Activated CD8-positive, alpha-beta memory T cell treated with anti-CD3 and anti-CD28 coated beads for 36 hours (primary cell): Measurements from ENCODE around the gene PCDH17. TPM values are rescaled to one million over a fixed set of nuclear protein-coding genes. Genes with fewer than 3 reads are reported as not detected.

ENCODE experiments used
- CTCF ChIA-PET: fragments of 350-600 bp; sonication (Branson Sonifier 250); formaldehyde crosslinking; loops from one replicate; lab custom pipeline; 2021; ENCODE audit warnings: antibody characterized with exemption; lab: Charles Lee
- POLR2A ChIA-PET: fragments of 350-600 bp; sonication (Branson Sonifier 250); formaldehyde crosslinking; loops from one replicate; lab custom pipeline; 2021; ENCODE audit warnings: antibody characterized with exemption; lab: Charles Lee
- total RNA-seq, 2 experiments: library from RNA; stranded (reverse); gene quantifications; one replicate each; pipeline ENCODE4 v1.2.3, GENCODE V29; 2021

The PCDH17 gene
- total RNA-seq, 2 experiments from 2014 or later: not detected

DNA sequence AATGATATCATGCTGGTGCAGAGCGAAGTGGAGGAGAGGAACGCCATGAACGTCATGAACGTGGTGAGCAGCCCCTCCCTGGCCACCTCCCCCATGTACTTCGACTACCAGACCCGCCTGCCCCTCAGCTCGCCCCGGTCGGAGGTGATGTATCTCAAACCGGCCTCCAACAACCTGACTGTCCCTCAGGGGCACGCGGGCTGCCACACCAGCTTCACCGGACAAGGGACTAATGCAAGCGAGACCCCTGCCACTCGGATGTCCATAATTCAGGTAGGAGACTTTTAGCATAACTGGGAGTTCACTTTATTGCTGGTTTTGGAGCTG lies 3.3 kb downstream of the PCDH17 start:
- CTCF ChIA-PET: no interaction called here
- POLR2A ChIA-PET: no interaction called here

DNA sequence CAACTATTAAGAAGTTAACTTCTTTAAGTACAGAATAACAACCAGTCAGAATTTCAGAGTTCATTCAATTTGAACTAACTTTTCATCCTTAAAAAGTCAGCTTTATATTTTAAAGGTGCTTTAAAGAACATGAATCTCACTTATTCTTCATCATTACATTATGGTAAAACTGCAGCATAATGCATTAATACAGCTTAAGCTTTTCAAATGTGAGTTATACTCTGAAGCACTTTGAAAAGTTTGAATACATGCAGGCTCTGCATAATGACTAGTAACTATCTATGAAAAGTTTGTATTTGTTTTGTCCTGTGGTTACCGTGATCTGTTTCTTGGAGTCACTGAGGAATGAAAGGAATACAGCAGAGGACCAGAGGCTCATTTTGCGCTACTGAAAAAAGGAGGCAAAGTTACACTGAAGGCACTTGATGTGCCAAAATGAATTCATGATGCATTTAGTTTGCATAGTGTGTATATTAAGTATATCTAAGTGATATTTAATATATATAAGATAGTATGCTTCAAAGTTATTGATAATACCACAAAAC lies 4.1 kb downstream of the PCDH17 start:
- POLR2A ChIA-PET: no interaction called here
- CTCF ChIA-PET: no interaction called here

DNA sequence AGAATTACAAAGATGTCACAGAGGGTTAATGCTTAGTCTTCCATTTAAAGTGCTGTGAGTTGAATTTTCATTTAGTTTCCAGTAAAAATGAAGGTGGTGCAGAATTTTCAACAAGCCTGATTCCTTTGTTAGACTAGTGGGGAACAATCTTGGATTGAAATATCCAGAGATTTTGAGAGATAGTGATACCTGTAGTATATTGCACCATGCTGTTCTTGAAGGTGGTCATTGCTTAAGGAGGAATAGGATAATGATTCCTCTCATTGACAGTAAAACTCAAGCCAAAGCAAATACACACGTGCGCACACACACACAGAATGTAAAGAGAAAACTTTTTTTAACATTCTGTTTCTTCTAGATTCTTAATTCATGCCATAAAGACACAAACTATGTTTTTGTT lies 5.3 kb downstream of the PCDH17 start:
- ChIA-PET CTCF (no interaction called here), POLR2A (no interaction called here)

DNA sequence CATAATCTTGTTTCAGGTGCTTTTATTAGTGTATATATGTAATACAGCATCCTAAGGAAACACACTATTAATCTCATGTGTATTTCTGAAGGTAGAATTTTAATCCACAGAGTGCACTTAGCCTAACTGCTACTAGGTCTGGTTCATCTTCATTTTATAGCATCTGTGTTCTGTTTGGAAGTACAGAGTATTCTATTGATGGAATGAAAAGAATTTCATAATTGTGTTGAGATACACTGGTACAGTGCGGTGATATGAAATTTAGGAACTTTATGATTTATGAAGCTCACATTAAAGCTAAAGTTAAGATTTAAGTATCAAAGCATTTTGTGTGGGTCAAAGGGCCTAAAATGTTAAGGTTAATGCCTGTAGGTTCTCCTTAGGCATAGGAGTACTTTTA lies 6.0 kb downstream of the PCDH17 start:
- ChIA-PET CTCF (no interaction called here), POLR2A (no interaction called here)

DNA sequence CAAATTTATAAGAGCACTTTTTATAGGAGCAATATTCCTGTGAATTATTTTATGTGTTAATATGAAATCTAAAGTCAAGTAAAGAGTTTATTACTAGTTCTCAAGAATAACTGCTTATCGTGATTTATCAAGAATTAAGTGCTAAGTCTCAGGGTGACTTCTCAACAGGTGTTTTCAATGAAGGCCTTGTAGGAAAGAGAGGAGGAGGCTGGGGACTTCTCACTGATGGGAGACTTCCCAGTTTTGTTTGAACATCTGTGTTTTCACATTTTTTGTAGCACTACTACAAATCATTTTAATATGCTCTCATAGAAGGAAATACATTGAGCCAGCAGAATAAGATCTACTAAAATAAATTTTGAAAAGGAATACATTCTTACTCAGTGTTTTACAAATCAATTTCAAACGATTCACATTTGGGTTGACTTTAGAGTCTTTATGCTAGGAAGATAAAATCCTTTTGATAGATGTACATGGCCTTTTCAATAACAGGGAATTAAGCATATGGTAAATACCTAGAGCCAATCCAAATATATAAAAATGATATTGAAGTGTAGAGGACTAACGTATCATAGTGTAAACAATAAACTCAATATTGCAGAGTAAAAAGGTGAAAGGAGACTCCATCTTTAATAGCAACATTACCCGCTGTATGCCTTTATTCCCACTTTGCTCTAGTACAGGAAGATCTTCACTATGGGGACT lies 6.8 kb downstream of the PCDH17 start:
- POLR2A ChIA-PET: no interaction called here

DNA sequence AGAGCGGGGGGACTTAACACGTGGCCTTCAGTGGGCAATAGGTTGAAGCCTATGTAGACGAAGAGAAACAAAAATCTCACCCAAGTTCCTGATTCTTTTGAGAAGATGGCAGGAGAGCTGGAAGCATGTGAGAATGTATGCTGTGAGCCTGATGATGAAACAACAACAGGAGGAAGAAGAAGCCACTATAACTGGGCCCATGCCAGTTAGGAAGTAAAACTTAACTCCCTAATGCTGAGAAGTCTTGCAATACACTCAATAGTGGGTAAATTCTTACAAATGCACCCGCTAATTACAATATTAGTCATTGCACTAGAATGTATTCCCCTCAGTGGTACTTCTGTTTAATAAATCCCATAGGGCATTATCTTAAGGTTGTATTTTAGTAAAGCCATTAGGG lies 9.1 kb downstream of the PCDH17 start:
- ChIA-PET CTCF (no interaction called here), POLR2A (no interaction called here)

More for the DNA sequence above, 6.8 kb downstream of the PCDH17 start:
- CTCF ChIA-PET: no interaction called here

DNA sequence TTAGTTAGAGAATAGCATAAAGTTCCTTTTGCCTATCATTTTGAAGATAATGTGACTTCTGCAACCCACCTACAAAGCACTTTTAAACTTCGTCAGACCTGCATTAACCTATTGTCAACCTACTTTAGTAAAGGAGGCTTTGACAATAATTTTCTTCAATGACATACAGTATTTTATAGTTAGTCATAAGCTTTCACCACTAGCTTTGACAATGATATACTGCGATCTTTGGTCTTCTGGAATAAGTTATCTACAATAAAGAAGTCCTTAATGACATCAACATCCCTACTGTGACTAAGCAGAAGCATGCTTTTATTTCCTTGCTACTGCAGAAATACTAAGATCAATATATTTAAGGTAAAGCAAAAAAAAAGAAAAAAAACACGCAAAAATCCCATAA lies 9.5 kb downstream of the PCDH17 start:
- POLR2A ChIA-PET: no interaction called here
- CTCF ChIA-PET: no interaction called here

DNA sequence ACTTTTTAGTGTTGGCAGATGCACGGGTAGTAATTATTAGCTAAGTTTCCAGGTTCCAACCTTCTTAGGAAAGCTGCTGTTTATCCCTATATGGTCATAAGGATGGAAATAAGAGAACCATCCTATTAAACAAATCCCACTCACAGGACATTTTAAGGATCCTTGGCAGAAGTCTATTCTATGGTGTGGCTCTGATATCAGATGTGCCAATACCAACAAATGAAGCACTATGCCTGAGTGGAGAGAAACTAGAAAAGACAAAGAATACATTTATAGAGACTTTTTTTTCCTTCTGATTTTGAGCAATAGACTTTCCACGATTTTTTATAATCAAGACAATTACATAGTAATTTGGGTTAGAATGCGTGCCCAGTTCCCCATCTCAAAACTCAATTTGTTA lies 12.6 kb downstream of the PCDH17 start:
- CTCF ChIA-PET: no interaction called here
- POLR2A ChIA-PET: no interaction called here

DNA sequence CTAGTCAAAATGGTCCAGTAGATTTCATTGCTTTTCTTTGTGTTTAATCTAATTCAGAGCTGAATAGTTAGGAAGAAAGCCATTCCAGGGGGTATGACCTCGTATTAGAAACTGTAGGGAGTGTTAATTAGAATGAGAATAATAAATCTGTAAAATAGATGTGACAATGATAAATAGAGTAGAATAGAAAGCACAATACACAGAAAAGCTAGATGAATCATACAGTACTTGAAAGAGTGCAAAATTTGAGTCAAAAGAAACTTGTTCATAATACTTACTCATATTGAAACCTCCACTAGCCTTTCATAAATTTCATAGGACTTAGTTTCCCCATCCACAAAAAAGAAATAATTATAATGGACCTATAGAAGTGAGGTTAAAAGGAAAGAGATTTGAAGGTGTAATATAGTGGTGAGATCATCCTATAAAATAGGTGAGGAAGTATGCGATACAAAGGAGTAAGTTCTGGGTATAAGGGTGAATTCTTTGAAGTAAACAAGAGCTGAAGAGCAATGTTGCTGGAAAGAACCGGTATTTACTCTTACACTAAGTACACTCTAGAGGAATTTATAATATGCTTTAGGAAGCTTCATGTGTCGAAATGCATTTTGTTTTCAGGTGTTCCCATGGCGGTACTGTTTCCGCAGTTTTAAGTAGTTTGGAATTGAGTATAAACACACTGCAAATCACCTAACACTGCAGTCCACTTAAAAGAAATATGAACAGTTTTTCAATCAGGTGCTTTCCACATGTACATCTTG lies 21.9 kb downstream of the PCDH17 start:
- ChIA-PET CTCF (interaction anchor here (0.6 kb wide), 1 partner anchor 230 kb away, joined by 3 read pairs; no protein-coding TSS in a partner anchor), POLR2A (no interaction called here)

DNA sequence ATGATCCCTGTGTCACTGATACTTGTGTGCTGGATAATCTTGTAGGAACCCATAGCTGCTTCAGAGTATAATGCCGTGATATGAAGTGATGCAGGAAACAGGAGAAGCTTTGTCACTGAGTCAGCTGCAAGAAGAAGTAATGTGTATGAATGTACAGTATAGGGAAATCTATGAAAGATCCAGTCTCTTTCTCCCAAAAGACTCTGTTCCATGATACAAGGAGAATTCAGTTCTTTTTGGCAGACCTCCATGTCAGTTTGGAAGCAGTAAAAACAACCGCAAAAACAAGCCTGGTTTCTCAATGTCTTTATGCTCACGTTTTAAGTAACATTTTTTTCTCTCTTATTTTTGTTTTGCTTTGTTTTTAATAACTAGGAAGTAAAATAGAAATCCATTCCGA lies 33.9 kb downstream of the PCDH17 start:
- ChIA-PET POLR2A (no interaction called here), CTCF (no interaction called here)

DNA sequence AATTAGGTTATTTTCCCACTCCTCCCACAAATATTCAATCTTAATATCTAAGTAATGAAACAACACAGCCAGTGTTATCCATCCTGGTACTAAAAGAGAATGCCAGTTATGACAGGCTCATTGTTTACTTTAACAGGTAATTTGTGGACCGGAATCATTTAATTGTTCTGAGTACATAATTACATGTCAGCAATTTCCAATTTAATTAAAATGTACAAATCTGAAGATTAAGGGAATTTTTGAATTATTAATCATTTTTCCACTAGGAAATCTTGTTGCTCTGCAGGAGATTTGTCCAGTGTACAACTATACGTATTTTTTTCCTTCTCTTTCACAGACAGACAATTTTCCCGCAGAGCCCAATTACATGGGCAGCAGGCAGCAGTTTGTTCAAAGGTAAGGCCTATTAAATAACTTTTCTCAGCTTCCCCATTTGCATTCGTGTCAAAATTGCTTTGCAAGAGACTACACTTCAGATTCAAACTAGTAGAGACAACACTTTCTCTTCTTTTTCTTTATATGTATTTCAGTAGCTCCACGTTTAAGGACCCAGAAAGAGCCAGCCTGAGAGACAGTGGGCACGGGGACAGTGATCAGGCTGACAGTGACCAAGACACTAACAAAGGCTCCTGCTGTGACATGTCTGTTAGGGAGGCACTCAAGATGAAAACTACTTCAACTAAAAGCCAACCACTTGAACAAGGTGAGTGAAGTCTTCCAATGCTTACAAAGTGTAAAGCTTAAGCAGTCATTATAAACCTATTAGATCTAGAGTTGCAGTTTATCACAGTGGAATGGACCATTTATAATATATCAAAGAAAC lies 34.8 kb downstream of the PCDH17 start:
- CTCF ChIA-PET: no interaction called here

DNA sequence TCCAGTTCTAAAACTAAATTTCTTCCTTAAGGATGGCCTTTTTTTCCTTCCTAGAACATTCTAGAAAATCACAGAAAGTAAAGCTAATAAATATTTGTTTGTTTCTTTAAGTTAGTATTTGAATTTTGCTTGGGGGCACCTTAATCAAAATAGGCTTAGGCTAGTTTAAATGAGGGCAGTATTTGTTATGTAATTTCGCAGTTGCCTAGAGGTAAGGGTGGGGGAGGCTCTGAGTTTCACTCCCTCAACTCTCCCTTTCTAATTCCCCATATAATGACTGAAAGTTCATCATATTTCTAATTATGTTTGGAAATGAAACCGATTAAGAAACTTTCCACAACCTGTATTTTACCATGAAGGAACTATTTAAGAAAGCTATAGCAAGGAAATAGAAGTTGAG lies 40.6 kb downstream of the PCDH17 start:
- ChIA-PET CTCF (no interaction called here), POLR2A (no interaction called here)

More for the DNA sequence above, 34.8 kb downstream of the PCDH17 start:
- POLR2A ChIA-PET: no interaction called here

DNA sequence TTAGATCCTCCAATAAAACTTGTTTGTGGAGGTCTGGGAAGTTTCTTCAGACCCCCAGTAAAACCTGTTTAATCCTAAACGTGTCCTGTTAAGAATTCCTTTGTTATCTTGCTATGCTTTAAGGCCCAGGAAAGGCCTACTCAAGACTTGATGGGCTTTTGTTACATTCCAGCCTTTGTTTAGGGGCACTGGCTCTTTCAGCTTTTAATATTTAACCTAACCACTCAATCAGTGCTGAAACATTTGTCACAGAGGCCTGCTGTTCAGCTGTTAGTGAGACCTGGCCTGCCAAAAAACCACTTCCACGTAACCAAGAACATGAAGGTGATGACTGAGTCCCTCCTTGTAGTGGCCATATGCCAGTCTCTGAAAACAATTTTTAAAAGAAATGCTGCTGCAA lies 41.7 kb downstream of the PCDH17 start:
- POLR2A ChIA-PET: no interaction called here
- CTCF ChIA-PET: no interaction called here

DNA sequence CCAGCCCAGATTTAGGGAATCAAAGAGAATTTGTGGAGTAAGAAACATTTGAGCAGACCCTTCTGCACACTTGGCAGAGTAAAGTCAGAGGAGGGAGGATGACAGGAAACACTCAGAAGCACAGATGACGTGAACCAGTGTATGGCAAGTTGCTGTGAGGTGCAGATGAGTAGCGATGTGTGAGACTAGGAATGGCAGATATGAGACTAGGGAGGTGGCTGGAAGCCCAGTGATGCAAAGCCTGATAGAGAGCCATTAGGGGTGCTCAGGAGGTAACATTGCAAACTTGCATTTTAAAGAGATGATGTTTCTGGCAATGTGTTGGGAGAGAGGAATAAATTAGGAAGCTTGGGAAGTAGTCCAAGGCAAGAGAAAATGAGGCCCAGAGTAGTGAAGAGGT lies 44.0 kb downstream of the PCDH17 start:
- POLR2A ChIA-PET: no interaction called here
- CTCF ChIA-PET: no interaction called here

DNA sequence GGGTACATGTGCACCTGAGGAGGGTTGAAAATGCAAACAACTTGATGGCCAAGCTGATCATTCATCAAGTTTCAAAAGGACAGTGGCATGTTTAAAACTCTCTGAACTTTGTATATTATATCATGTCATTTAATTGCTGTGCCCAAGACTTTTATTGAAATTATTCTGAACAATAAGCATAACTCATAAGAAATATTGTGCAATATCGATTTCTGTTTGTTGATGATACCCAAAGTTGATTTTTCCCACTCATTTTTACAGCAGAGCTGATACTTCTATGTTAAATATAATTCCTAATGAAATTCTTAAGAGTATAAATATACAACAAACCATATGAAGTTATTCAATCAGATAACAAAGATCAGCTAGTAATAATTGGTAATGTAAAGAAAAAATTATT lies 49.1 kb downstream of the PCDH17 start:
- CTCF ChIA-PET: no interaction called here
- POLR2A ChIA-PET: no interaction called here

DNA sequence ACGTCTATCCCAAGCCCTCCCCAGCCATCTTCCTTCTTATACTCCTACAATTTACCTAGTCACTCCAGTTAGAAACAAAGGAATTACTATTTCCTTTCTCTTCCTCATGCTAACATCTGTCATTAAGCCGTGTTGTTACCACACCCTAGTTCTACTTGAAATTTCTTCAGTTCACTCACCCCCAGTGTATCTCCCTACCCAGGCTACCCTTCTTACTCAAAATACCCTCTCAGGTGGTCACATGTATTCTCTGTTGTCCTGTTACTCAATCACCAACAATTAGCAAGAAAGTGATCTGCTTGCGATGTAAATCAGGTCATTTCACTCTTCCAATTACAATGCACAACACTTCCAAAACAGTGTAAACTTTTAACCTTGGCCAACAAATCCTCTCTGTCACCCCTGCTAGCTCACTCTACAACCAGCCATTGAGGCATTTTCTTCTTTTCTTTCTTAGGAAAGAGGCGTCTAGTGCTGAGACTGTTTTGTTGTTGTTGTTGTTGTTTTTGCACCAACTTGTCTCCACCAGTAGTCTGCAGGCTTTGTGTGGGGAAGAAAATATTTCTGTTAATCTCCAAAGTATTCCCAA lies 50.7 kb downstream of the PCDH17 start:
- ChIA-PET POLR2A (no interaction called here), CTCF (no interaction called here)

DNA sequence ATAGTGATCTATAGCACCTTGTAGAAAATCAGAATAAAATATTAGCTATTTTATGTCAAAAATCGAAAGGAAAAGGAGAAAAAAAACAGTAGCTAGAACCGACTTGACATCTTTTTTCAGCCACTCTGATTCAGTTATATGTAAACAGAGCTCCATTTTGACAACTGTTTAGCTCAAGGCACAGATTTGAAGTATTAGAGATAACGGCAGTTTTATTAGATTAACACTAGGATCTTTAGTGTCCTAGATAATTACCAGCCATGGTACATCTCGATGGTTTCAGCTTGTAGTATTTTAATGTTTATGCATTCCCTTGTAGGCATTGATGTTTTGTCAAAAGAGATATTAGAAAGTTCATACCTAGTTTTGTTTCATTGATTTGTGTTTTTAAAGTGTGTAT lies 67.3 kb downstream of the PCDH17 start:
- POLR2A ChIA-PET: no interaction called here
- CTCF ChIA-PET: no interaction called here

DNA sequence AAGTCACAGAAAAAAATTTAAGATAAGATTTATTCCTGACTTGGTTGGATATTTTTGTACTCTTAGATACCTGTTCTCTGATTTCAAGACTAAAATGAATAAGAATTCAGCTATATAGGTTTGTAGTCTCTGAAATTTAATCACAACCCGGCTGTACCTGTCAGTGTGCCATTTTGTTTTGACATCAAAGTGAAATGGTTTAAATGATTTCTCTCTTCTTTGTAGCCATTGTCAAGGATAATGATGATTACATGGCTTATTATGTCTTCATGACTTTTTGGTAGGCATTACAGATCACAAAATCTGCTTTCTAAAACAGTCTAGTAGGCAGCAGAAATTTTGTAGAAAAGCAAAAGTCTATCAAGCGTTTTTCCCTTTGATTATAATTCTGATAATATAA lies 72.5 kb downstream of the PCDH17 start:
- ChIA-PET POLR2A (no interaction called here), CTCF (no interaction called here)

DNA sequence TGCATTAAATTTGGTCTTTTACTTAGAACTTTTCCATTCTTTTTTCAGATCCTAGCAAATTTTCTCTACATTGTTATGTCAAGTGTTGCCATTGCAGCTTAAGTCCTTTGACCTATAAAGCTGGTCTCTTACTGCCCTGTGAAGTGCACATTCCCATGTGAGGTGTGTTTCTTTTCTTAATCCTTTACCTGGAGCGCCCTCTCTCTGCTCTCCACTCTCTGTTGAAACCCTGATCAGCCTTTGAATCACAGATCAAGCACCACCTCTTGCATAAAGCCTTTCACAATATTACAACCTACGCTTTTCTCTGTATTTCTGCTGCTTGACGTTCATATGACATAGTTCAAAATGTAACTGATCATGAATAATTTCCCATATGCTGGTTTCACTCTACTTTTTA lies 84.8 kb downstream of the PCDH17 start:
- ChIA-PET CTCF (no interaction called here), POLR2A (no interaction called here)
